Hindlimb muscle (tissue), 1 donor: ENCODE data around the gene GRIA4. TPM values are rescaled to one million over a fixed set of nuclear protein-coding genes. Genes with fewer than 3 reads are reported as not detected.
"Not testable (repeated sequence)": the region's sequence is repeated elsewhere in the genome, so short reads cannot be mapped to it uniquely, and the experiment has no call there.

Source experiments
- DNase-seq: peaks from one replicate; pipeline ENCODE4 v3.0.0-alpha.2; 2013
- polyA plus RNA-seq: library from polyadenylated mRNA; unstranded; fragments of 120-200 nt; gene quantifications from one replicate; pipeline ENCODE4 v1.2.1, GENCODE V29; 2013; ENCODE audit not compliant: insufficient read length

The GRIA4 gene
- polyA plus RNA-seq, 1 donor: 19.4 TPM

DNA sequence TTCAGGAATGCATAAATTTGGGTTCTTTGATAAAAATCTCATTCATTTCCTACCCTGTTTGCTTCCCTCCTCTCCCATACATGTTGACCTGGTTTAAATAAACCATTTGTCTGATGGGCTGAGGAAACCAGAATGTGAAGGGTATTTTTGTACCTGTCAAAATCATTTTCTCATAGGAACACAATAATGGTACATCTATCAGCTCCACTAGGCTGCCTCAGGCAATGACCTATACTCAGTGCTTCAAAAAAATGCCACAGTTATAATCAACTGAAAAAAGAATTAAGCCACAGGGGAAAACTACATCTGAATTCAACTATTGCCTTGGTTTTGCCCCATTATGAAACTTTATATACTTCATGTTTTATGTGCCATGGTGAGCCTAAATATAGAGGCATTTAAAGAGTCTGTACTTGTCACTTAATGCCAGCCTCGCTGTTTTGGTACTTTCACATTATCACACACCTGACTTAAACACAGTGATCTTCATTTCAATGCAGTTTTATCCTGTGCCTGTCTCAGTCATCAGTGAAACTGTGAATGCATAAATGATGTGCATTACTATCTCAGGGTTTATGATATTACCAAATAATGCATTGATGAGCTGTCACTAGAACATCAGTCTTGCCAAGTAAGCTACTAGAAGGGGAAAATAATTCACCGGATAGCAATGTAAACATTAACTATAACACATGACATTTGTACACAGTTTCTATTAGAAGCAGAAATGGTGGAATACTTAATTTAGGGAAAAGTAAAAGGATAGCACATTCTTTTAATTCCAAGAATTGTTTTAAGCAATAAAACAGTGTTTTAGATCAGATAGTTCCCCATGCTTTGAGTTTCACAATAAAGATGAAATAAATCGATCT is 319.4 kb downstream of the GRIA4 start:
- no peak for DNase-seq

DNA sequence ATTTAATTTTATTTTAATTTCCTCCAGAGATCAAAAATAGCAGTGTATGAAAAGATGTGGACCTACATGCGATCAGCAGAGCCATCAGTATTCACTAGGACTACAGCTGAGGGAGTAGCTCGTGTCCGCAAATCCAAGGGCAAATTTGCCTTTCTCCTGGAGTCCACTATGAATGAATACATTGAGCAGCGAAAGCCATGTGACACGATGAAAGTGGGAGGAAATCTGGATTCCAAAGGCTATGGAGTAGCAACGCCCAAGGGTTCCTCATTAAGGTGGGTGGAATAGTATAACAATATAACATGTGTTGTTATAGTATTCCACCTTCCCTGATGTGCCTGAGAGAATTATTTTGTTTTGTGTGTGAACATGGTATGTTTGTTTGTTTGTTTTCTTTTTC is 323.8 kb downstream of the GRIA4 start:
- no peak for DNase-seq

DNA sequence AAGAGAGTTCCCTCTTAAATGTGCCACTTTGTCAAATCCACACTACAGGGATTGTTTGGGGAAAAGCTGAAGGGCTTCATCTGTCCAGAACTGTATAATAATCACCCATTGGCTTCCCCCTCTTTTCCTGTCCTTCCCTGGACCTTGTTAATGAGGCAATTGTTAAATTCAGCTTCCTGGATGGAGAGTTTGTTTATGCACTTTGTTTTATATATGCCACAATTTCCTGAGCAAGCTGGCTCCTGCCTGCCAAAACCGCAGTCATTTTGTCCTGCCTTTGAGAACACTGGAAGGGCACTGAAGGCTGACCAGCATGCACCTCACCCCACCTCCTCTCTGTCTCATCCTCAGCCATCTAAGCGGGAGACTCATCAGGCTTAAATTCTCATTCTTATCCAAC is 325.9 kb downstream of the GRIA4 start:
- DNase-seq: no peak

DNA sequence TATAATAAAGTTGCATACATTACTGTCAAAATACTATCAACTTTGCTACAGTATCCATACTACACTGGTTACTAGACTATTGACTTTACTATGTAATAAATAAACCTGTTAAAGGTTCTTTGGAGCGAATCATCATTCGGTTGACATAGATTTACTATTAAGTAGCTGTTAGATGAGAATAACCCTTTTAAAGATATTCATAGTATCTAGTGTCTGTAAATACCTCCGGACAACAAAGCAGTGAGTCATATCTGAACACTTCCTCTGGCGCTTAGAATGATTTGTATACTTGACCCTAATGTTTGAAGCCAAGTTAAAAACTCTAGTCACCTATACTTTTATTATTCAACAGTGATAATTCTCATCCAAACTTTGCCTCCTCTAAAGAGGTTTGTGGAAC is 327.5 kb downstream of the GRIA4 start:
- no peak for DNase-seq

DNA sequence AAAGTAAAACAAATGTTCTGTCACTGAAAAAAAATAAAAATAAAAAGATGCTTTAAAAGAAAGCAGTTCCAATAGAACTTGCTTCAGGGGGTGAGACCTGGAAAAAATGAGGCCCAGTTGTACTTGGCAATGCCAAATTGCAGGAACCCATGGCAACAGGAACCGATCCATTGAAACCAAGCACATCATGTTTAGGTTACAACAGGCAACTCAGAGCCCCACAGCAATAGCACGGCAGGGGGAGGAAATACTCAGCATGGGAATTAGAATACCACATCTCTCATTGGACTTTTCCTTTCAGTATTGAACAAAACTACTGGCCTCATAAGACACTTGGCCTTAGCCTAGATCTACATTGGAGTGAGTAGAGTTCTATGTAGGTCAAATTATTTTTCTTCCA is 327.9 kb downstream of the GRIA4 start:
- DNase-seq: no peak

DNA sequence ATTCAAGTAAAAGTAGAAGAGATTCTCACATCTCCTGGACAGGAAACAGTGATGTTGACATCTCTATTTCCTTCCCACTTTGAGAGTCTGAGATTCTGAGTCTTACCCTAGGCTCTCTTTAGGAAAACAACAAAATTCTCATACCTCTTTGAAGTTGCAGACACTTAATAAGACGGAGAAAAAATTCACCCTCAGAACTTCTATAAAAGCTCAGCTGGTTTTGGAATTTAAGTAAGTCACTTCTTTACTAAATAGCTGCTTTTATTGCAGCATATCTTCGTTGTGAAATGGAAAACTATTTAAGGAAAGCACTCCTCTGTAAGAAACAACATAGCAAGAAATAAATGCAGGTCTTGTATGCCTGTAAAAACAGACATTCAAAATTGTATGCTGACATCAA is 333.0 kb downstream of the GRIA4 start:
- no peak for DNase-seq

DNA sequence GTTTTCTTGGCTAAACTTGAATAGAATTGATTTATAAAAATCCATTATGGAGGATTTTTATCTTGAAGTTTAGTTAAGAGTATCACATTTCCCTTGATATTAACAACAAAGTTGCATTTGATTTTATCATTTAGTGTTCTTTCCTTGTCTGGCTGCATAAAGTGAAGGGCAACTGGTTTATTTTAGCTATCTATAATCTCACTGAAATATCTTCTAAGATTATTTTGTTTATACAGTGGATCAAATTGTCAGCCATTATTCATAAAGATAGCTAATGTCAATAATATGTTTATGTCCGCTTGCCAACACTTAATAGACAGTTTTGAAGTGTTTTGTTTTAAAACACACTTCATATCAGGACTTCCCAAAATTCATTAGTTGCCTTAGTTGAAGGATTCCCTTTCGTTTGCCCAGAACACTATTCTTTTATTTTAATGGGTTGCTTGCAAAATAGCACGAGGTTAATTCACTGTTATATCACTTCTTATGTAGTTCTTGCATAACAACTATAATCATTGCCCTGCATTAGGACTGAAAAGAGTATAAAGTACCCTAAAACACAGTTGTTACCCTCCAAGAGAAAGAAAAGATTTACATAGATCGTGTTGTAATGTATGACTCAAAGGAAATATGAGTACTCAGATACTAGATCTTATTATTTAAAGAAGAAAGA is 339.2 kb downstream of the GRIA4 start:
- no peak for DNase-seq

DNA sequence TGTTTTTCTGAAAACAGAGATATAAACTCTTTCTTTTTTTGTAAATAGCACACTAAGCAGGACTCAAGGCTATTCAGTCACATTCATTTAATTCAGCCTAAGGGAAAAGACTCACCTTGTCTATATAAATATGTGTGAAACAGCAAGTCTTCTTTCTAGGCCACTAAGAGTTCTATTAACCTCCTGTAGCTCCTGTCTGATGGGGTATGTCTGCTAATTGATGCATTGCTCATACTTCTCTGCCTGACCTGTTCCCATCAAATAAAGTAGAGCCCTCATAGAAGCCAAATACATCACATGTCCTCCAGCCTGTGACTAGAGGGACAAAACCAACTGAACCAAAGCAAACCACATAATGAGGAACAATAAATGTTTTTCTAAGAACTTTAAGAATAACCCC is 344.0 kb downstream of the GRIA4 start:
- no peak for DNase-seq

DNA sequence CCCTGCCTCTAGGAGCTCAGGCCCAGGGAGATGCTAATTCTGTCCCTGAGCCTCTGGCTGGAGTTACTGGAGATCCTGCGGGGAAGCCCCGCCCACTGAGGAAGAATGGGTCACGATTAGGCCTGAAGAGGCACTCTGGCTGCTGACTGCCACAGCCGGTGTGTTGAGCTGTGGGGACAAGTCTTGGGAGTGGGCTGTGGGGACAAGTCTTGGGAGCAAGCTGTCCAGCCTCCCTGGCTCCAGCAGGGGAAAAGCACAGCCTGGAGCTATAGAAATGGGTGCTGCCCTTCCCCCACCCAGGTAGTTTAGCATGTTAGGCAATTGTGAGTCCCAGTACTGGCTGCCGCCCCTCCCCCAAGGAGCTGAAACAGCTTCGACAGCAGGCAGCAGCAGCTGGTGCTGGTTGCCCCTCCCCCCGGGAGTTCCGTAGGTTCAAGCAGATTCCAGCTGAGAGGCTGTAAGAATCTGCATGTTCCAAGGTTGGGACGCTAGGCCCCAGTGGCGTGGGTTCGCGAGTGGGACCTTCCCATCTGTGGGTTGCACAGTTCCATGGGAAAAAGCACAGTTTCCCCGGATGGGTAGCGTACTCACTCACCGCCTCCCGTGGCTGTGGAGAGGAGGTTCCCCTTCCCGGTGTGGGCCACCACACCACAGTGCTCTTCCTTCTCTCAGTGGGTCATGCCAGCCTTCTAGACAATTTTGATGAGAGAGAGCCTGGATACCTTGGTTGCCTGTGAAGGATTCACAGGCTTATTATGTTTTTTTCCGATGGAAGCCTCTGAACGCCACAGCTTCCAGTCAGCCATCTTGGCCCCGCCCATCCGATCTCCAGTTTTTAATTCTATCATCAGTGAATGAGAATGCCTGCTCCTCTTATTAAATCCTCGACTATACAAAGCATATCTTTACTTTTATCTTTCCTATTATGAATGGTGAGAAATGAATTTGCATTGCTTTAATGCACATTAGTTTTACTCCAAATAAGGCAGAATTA is 350.7 kb downstream of the GRIA4 start:
- no peak for DNase-seq

DNA sequence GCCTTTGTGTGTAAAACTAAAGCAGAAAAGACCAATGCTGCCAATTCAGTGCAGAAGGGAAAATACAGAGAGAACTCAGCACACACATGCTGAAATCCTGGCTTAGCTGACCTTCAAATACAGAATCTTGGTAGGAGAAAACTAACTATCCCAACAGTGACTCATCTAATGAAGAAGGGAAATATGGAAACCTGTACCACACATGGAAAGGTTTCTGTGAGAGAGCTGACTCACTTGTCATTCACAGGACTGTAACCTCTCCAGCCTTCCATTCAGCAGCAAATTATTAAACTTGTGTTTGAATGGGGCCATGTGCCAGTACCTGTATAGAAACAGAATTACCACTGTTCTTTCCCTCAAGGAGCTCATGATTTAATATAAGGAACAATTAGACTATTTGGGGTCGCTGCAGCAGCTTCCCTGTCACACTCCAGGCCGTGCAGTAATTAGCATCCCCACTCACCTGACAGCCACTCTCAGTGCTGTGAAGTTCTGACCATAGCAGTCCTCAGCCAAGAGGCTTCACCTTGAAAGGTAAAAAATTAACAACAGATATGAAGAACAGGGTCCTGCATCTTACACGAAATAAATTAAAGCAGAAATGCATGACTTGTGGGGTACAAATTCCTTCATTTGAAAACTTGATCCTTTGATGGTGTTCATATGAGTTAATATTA is 358.3 kb downstream of the GRIA4 start:
- no peak for DNase-seq

DNA sequence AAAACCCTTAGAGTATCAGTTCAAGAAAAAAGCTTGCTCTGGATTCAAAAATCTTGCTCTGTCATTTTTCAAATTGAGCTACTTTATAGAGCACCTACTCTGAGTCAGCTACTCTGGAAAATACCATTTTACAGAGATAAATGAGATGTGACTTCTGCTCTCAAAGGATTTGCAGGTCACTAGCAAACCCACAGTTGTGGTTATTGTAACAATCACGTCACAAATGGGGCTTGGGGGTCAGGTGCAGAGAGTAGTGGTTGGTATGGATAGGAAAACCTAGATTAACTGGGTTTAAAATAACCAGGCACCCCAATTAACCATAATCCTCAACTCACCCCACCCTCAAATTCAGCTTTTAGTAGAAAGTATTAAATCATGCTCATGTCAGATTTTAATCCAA is 359.9 kb downstream of the GRIA4 start:
- DNase-seq: no peak

DNA sequence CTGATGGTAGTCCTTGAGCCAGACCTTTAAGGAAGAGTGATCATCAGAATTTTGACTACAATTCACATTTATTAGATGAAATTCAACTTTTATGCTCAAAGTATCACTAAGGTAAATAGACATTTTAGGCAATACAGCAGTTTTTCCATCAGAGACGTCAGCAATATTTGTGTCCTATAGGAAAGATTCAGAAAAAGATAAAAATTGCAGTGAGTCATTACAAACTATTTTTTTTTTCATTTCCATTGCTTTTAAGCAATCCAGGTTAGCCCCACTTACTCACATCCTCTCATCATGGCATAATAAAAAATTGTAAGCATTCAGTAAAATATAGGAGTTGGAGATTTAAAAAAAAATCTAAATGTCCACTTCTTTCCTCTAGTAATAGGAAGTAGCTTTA is 365.3 kb downstream of the GRIA4 start:
- DNase-seq: no peak

DNA sequence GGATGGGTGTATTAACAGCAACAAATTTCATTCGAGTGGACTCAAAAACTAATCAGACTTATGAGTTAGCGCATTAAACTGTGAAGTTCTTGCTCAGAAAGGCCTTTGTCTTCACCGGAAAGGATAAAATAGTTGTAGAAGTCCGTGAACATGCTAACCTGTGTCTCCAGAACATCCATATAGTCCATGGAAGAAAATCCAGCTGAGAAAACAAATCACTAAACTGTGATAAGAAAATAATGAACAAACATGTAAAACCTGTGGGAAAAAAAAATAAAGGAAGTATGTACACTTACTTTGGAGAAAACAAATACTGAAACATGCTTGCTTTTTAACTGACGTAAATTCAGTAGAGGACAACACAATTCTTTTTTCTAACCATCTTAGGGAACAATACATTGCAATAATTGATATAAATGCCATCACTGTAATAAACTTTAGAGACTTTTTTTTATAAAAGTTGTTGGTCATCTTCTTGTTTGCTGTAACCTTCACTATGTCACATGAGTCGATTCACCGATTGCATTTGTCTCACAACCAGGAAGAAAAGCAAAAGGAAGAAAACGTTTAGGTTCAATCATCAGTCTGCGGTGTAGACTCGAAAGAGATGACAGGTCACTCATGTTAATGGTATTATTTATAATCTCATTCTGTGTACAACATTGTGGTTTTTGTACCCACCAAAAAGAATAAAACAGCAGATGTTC is 370.3 kb downstream of the GRIA4 start:
- DNase-seq: no peak

DNA sequence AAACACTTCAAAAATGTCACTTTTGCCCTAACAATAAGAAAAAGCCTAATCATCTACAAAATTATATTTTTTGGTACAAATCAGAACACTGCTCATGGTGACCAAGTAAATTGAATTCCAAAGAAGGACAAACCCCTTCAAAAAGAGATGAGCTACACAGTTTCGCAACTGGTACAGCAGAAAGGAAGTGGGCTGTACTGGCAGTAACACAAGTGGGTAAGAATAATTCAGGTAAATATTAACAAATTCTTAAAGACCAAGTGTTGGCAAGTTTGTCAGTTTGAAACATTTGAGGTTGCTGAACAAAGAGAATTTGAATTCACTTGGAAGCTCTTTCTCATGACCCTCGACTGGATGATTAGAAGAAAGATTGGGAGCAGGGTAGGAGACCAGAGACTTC is 376.7 kb downstream of the GRIA4 start:
- DNase-seq: no peak

DNA sequence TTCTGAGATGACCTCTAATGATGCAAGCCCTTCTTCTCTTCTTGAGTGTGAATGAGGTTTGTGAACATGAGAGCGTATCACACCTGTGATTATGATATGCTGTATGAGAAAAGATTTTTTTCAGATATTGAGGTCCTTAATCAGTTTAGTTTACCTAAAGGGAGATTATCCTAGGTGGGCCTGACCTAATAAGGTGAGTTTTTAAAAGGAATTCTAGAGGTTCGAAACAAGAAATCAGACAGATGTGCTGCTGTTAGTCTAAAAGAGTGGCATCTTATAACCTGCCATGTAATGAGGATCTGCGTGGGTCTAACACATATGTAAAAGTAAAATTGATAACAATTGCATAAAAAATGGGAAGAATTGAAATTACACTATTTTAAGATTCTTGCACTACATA is 378.3 kb downstream of the GRIA4 start:
- DNase-seq: no peak

DNA sequence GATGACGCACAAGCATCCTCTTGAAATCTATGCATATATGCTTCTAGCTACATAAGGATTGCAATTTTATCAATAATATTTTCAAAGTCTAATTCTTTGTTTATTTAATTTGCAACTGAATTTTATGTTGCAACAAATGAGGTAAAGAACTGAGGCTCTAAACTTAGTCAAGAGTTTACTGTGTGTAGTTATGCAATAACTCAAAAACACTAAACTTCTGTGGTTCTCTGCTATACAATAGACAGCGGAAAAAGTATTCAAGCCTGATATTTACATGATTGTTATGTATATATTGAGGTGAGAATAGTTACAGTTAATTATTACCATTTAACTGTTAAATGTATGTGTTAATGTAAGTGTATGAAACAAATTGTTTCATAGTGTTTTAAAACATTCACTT is 379.3 kb downstream of the GRIA4 start:
- DNase-seq: no peak

DNA sequence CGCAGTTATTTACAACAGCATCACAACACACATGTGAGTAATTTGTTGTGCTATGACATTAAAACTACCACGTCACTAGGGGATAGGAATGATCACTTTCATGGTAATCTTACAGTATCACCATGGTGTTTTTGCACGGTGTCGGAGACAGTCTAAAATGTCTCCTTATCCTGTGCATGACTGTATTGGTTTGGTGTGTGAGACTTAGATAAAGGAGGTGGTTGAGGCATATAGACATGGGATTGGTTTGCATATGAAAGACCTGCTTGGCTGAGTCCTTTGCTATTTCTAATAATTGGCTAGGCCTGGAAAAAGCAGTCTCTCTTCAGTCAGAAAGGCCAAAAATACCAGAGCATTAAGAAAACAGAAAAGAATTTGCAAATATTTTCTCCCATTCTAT is 382.0 kb downstream of the GRIA4 start:
- no peak for DNase-seq

DNA sequence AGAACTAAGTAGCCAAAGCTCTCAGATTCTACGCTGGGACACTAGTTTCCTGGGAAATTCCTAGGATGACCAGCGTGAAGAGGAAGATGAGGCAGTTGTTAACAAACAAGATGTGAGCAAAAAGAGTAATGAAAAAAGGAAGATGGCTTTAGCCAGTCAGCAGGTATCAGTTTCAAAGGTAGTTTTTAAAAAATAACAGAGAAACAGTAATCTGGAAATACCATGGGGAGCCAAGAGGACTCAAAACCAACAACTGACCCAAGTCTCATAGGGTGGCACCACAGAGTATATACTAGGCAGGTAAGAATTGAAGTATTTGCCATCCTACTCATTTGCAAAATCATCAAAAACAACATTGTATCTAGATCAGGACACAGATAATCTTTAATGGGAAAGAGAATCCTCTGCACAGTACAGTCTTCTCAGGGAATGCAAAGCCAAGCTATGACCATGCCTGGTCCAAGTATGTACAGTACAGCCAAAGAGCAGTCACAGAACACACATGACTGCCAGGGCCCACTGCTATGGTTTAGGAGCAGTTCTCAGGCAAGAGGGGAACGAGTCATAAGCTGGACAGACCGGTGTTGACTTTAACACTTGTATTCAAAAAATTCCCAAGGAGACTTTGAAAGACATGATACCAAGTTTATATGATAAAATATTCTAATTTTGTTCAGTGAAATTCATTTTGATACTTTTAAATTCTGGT is 391.6 kb downstream of the GRIA4 start:
- DNase-seq: no peak

DNA sequence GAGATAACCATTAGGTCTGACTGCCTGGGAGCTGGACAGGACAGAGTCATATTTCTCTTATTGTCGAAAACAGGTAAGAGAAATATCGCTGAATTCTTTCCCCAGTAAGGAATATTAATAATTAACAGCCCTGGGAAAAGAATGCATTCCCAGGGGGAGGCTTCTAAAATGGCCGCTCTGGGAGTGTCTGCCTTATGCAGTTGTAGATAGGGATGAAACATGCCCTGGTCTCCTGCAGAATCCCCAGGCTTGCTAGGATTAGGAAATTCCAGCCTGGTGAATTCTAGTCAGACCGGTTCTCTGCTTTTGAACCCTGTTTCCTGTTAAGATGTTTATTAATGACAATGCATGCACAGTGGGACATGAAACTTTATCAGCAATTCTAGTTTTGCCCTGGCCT is 393.2 kb downstream of the GRIA4 start:
- not testable (repeated sequence) for DNase-seq

DNA sequence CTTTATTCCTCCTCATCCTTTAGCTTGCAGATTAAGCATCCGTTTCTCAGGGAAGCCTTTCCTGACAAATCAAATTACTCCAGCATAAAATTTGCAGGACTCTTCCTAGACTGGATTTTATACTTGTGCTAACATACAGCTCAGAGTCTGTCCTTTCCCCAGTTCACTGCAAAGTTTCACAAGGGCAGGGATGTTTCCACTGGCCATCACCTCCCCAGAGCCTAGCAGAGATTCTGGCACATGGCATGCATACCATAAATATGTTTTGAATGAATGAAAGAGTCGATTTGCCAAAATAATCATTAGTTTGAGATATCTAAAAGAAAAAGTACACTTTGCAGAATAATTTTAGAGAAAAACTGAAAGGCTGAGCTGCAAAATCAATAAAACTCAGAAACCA is 401.6 kb downstream of the GRIA4 start:
- DNase-seq: no peak

DNA sequence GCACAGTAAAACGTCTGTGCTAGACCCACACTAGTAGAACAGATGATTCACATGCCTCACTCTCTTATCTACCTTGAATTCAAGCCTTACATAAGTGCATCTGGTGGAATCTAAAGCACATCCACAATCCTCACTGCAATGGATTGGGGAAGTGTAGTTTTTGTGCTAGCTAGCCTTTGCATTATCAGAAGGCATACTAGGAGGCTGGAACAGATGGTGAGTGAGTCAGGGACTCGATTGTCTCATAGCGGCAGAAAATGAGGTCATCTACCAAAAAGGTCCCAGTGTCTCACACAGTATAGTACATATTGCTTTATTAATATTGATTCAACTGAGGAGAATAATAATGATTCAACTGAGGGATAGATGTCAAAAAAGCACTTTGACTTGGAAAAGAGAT is 402.9 kb downstream of the GRIA4 start:
- no peak for DNase-seq
